Peyer's patch (tissue), 4 donors: Measurements from ENCODE around the gene IGF1.

Experiments used
- CTCF ChIP-seq, 6 experiments: fragments of 450-650 bp in 4 of 6; fragments of 200-600 bp in 2 of 6; sonication (generic) in 1 of 6; IDR thresholded peaks; one replicate each; pipeline ENCODE4 v1.5.1; 2017 to 2019; ENCODE audit warnings: antibody characterized with exemption in 6 of 6, mild to moderate bottlenecking in 3 of 6, moderate library complexity in 1 of 6
- POLR2A ChIP-seq, 2 donors: fragments of 450-650 bp; IDR thresholded peaks; one replicate each; pipeline ENCODE4 v1.5.1; 2017; ENCODE audit warnings: antibody characterized with exemption in 2 of 2, mild to moderate bottlenecking in 2 of 2, moderate library complexity in 2 of 2

- TF ChIP-seq POLR2A (IDR thresholded peaks at IDR 0.05), result no peak
- no peak for TF ChIP-seq CTCF (IDR thresholded peaks at IDR 0.05)
These were observed 74.3 kb downstream of the IGF1 start for GRCh38 chr12:102406033-102406584.
